RWPE1 (cell line): ENCODE measurements around the gene PCDHGB2.
"Not testable (repeated sequence)": the region's sequence is repeated elsewhere in the genome, so short reads cannot be mapped to it uniquely, and the experiment has no call there.

Experiments used
- CTCF ChIA-PET: fragments of 350-600 bp; sonication (Branson Sonifier 250); formaldehyde crosslinking; extraction: SDS; loops from one replicate; lab custom pipeline; 2021; lab: Yijun Ruan, JAX
- POLR2A ChIA-PET: fragments of 400-600 bp; formaldehyde crosslinking; extraction: SDS; loops from one replicate; lab custom pipeline; 2020; ENCODE audit warnings: antibody characterized with exemption; ENCODE audit not compliant: low non-redundant PET; lab: Yijun Ruan, JAX
- DNase-seq: peaks from one replicate; pipeline ENCODE4 v3.0.0; 2012; ENCODE audit warnings: low spot score
- H3K27ac ChIP-seq: fragments of 450-650 bp; 2 replicates; pipeline ENCODE4 v1.5.1; 2017
- TF ChIP-seq, protein P1 (sequence below): fragments of 450-650 bp; conservative IDR thresholded peaks from 2 replicates; pipeline ENCODE4 v1.5.1; 2017; ENCODE audit warnings: low read depth, mild to moderate bottlenecking

PCDHGB2 gene

DNA sequence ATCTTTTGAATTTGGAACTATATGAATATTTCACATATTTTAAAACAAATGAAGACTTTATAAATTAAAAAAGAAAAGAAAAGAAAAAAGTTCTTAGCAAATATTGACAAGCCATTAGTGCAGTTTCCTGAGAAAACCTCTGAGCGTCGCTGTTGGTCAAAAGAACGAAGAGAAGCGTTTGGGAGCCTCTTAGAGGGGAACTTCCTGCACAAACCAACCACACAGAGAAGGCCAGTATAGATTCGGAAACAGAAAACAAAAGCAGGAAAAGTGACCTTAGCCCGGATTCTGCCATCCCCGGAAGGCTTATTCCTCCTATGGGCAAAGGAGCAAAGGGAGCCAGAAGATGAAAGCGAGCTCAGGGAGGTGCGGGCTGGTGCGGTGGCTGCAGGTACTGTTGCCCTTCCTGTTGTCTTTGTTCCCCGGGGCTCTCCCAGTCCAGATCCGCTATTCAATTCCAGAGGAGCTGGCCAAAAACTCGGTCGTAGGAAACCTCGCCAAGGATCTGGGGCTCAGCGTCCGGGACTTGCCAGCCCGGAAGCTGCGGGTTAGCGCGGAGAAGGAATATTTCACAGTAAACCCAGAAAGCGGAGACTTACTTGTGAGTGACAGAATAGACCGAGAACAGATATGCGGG, at the start of gene PCDHGB2:
PCDHGB2 (plus strand) TSS at position 205 of the 637 bp plus-strand sequence; CDS start at position 347, 142 bp downstream.
- ChIA-PET CTCF (interaction anchor here (0.6 to 2.7 kb wide), 12 partner anchors 10 to 259 kb away, joined by 3 to 16 read pairs (median 4); partner anchors contain the start of genes DIAPH1, PCDHGA1, PCDHGA10 and PCDHGB1), POLR2A (no interaction called here)
- TF ChIP-seq, protein P1, sequence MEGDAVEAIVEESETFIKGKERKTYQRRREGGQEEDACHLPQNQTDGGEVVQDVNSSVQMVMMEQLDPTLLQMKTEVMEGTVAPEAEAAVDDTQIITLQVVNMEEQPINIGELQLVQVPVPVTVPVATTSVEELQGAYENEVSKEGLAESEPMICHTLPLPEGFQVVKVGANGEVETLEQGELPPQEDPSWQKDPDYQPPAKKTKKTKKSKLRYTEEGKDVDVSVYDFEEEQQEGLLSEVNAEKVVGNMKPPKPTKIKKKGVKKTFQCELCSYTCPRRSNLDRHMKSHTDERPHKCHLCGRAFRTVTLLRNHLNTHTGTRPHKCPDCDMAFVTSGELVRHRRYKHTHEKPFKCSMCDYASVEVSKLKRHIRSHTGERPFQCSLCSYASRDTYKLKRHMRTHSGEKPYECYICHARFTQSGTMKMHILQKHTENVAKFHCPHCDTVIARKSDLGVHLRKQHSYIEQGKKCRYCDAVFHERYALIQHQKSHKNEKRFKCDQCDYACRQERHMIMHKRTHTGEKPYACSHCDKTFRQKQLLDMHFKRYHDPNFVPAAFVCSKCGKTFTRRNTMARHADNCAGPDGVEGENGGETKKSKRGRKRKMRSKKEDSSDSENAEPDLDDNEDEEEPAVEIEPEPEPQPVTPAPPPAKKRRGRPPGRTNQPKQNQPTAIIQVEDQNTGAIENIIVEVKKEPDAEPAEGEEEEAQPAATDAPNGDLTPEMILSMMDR: peak; percentile 69
- peak within 1 kb of the TSS; percentile 61 for H3K27ac ChIP-seq
- peak; percentile 41 for DNase-seq

DNA sequence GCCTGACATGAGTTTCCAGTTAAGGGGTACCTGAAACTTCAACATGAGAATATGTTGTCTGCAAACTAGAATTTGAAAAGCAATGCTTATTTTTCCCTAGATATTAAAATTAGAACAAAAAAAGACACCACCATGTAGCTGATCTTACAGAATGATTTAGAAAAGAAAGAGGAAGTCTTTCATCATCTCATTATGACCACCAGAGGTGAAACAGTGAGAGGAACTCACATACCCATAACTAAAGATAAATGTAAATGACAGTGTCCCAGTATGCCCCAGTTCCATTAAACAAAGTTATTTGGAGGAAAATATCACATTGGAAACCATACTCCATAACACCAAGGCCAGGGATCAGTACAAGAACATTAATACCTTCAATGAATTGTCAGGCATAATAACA, 46.1 kb upstream of the PCDHGB2 start:
- no peak for DNase-seq
- ChIA-PET POLR2A (no interaction called here), CTCF (no interaction called here)
- no peak overlapping the region for H3K27ac ChIP-seq
- TF ChIP-seq, protein P1: no peak

DNA sequence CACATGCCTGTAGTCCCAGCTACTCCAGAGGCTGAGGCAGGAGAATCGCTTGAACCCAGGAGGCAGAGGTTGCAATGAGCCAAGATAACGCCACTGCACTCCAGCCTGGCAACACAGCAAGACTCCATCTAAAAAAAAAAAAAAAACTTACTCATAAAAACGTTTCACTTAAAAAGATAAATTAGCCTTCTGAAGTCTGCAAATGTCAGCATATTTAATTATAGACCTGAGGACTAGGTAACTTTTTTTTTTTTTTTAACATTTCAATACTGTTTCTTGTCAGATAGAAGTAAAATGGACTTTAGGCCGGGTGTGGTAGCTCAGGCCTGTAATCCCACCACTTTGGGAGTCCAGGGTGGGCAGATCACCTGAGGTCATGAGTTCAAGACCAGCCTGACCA, 42.8 kb upstream of the PCDHGB2 start:
- POLR2A ChIA-PET, DNase-seq, H3K27ac ChIP-seq: not testable (repeated sequence)
- CTCF ChIA-PET: interaction anchor here (0.7 kb wide), 1 partner anchor 57 kb away, joined by 4 read pairs; no protein-coding TSS in a partner anchor

DNA sequence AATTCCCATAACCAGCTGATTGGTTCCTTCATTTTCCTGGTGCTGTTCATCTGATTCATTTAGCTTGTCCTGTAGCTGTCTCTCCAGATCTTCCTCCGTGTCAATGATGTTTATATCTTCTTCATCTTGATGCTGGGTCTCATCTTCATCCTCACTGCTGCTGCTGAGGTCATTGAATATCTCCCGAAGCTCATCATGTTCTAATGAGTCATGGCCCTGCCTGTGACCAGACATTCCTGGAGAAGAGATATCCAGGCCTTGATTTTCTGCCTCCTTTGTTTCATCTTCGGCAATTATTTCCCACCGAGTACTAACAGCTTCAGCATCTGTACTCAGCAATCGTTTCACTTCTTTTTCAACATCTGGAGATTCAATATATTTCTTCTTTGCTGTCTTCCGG, 40.6 kb upstream of the PCDHGB2 start:
- DNase-seq: no peak
- H3K27ac ChIP-seq: no peak overlapping the region
- ChIA-PET CTCF (interaction anchor here (1.0 to 2.1 kb wide), 3 partner anchors 96 to 239 kb away, joined by 3 to 8 read pairs (median 3); partner anchors contain the start of gene PCDHB14), POLR2A (no interaction called here)
- TF ChIP-seq, protein P1: no peak

DNA sequence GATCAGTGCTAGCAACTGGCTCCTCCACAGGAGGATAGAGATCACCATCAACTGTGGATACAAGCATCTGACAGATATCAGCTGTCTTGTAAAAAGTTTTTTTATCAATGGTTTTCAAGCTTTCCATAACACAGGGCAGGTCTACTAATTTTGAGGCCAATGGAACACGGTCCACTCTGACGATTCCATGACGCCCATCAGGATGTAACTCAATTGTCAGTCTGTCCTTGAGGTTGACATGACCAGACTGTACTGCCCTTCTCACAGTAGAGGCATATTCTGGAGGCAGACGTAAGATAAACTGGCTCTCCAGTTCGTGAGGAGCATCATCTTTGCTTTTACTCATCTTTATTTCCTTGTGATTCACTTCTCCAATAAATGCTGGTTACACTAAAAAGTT, 40.1 kb upstream of the PCDHGB2 start:
- POLR2A ChIA-PET: no interaction called here

DNA sequence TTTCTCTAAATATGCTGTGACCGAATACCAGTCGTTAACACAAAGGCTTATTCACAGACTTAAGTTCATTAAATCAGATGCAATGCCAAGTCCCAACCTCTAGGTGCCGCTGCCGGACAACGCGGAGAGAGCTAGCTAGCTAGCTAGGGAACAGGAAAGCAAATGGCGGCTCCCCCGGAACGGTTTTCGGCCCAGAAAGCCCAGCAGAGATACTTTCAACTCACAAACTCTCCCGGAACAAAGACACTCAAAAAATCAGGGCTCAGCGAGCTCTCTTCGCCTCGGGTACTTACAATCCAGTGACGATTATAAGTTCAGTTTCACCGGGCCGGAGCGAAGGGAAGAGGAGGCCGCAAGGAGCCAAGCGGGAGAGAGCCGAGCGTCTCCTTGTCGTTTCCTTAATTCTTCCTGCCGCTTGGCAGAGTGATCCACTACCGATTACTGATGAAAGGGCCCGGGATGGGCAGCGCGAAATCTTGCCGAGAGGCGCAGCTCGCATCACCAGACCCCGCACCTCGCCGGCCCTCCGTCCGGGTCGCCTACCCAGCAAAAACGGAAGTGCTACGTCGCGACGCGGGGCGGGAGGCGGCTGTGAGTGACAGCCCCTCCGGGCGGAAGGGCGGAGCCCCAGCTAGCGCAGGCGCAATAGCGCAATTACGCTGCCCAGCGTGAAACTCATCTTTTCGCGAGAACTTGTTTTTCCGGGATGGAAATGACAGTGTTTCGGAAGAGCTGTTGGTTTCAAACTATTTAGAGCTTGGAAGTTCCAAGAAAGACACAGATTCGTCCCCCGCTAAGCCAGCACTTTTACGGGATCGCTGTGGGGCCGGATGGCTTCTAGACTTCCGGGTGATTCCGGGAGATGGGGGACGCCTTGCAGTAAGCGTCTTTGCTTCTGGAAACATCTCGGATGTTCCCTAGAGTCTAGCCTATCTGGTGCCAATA, 39.3 kb upstream of the PCDHGB2 start, which contains the start of gene TAF7:
TAF7 (minus strand) TSS at position 560 of the 945 bp plus-strand sequence. CDS start 740 bp downstream, outside the sequence.
- CTCF ChIA-PET: interaction anchor here (0.5 to 2.1 kb wide), 16 partner anchors 8 to 1223 kb away, joined by 3 to 8 read pairs (median 3); partner anchors contain the start of genes PCDHB14, PCDHB15, PCDHB16 and PCDHB9
- H3K27ac ChIP-seq: peak within 1 kb of the TSS; percentile 96
- POLR2A ChIA-PET: interaction anchor here (0.5 to 1.4 kb wide), 3 partner anchors 10 to 60 kb away, joined by 3 to 8 read pairs (median 3); partner anchors contain the start of gene PCDHGA1
- peak; percentile 98 for DNase-seq
- TF ChIP-seq, protein P1: peak; percentile 96

More for the DNA sequence above, 40.1 kb upstream of the PCDHGB2 start:
- DNase-seq: no peak
- H3K27ac ChIP-seq: no peak overlapping the region
- CTCF ChIA-PET: interaction anchor here (0.6 to 2.1 kb wide), 13 partner anchors 10 to 238 kb away, joined by 3 to 8 read pairs (median 3); partner anchors contain the start of genes PCDHB14, PCDHB15, PCDHB9 and PCDHGA3
- TF ChIP-seq, protein P1: no peak
